Measurements from ENCODE around the gene SLC5A10. TPM values are rescaled to one million over a fixed set of nuclear protein-coding genes. Genes with fewer than 3 reads are reported as not detected.

SLC5A10 gene
- total and polyA plus RNA-seq, 9 donors = 0.05 to 0.38 (median 0.15) TPM; not detected in 5

DNA sequence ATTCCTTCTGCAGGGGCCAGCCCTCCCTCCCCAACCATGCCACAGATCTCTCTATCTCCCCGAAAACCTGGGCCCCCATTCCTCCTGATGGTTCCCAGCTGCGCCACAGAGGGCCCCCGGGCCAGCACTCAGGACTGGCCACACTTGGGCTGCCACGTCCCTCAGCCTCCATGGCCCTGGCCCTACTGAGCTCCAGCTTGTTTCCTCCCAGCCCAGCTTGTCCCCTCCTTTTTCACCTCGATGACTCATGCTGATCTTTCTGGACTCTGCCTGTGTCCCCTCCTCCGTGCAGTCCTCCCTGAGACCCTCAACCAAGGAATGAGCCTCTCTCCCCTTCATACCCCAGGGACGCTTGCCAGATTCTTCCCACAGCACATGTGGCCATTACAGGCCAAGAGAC, 63.5 kb downstream of the SLC5A10 start:
- no peak overlapping the region for H3K27ac ChIP-seq
- no peaks in the 10 kb centered on the region for H3K9me3 ChIP-seq
- WGBS, 3 donors = 77 to 83% (median 79%) methylated on average over 7 of the region's 7 CpGs
- no peaks in the 10 kb centered on the region for H3K4me1 ChIP-seq (ENCODE audit: insufficient read depth)
- H3K36me3 ChIP-seq = no peaks in the 10 kb centered on the region
- no peak overlapping the region for H3K4me3 ChIP-seq
- intact Hi-C loops (cut with DNase I) = no loop called here
- TF ChIP-seq EP300 (IDR thresholded peaks at IDR 0.05) (no peak), CTCF (IDR thresholded peaks at IDR 0.05) (no peak), POLR2A (IDR thresholded peaks at IDR 0.05) (no peak)
- DNase-seq = peak in 1 of 5 donors; percentile 11
- no peaks in the 10 kb centered on the region for H3K27me3 ChIP-seq

- peak in 1 of 5 donors; percentile 7 for DNase-seq
- intact Hi-C loops (cut with DNase I) = no loop called here
- H3K27me3 ChIP-seq = no peaks in the 10 kb centered on the region
- H3K4me3 ChIP-seq = no peak overlapping the region
- 87 to 90% (median 88%) methylated on average over 8 of the region's 8 CpGs for WGBS, 3 donors
- no peak for TF ChIP-seq CTCF (IDR thresholded peaks at IDR 0.05)
- no peak for TF ChIP-seq POLR2A (IDR thresholded peaks at IDR 0.05)
- no peak for TF ChIP-seq EP300 (IDR thresholded peaks at IDR 0.05)
- H3K36me3 ChIP-seq = no peaks in the 10 kb centered on the region
- H3K4me1 ChIP-seq (ENCODE audit: insufficient read depth) = no peaks in the 10 kb centered on the region
- no peak overlapping the region for H3K27ac ChIP-seq
- H3K9me3 ChIP-seq = no peaks in the 10 kb centered on the region
Measured at GRCh38 chr17:19016297-19016696, 64.3 kb downstream of the SLC5A10 start.

- intact Hi-C loops (cut with DNase I) = no loop called here
- TF ChIP-seq POLR2A (IDR thresholded peaks at IDR 0.05) (no peak), CTCF (IDR thresholded peaks at IDR 0.05) (no peak), EP300 (IDR thresholded peaks at IDR 0.05) (no peak)
- Histone ChIP-seq H3K9me3 (no peaks in the 10 kb centered on the region), H3K36me3 (no peaks in the 10 kb centered on the region), H3K27me3 (no peaks in the 10 kb centered on the region), H3K4me1 (ENCODE audit: insufficient read depth) (no peaks in the 10 kb centered on the region), H3K4me3 (no peak overlapping the region), H3K27ac (no peak overlapping the region)
- 65 to 71% (median 70%) methylated on average over 7 of the region's 7 CpGs for WGBS, 3 donors
- DNase-seq = peak in 1 of 5 donors; percentile 14
Measured at GRCh38 chr17:19016881-19017280, 64.9 kb downstream of the SLC5A10 start.

DNA sequence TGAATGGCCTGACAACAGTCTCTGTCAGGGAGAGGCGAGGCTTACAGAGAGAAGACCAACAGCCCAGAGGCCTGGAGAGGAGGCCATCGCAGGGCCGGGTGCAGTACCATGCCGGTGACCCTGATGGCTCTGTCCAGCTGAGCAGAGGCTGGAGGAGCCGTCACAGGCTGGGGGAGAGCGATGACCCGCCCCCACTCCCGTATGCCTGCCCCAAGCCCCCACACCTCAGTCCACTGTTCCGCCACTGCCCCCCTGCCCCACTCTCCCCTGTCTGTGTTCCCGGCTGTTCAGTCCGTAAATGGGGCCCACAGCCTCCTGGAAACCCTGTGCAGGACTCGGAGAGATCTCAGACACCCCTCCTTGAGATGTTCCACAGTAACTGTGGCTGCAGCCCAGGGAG, 65.4 kb downstream of the SLC5A10 start:
- H3K27me3 ChIP-seq = no peaks in the 10 kb centered on the region
- H3K4me3 ChIP-seq = no peak overlapping the region
- H3K4me1 ChIP-seq (ENCODE audit: insufficient read depth) = no peaks in the 10 kb centered on the region
- 69 to 75% (median 69%) methylated on average over 12 of the region's 12 CpGs for WGBS, 3 donors
- TF ChIP-seq POLR2A (IDR thresholded peaks at IDR 0.05) (no peak), EP300 (IDR thresholded peaks at IDR 0.05) (no peak), CTCF (IDR thresholded peaks at IDR 0.05) (no peak)
- intact Hi-C loops (cut with DNase I) = no loop called here
- no peaks in the 10 kb centered on the region for H3K36me3 ChIP-seq
- no peaks in the 10 kb centered on the region for H3K9me3 ChIP-seq
- no peak overlapping the region for H3K27ac ChIP-seq
- peak in 1 of 5 donors; percentile 9 for DNase-seq

Data from ovary (tissue), 9 donors.